ENCODE results near the gene HCFC1.
A peak's percentile ranks its signal among the peaks of the same experiment; 100 is the strongest.

Gene HCFC1

GRCh38 chrX:153973127-153974002 is 1.7 kb upstream of the HCFC1 start:
- no peak for DNase-seq

GRCh38 chrX:153972368-153973126 is 929 bp upstream of the HCFC1 start, which contains the start of gene TMEM187:
Gene TMEM187, plus strand, starts transcription at chrX:153972754. Its CDS starts 9,309 bp downstream, at chrX:153982063.
- peak; percentile 94 for DNase-seq

GRCh38 chrX:153971124-153971449 is 531 bp downstream of the HCFC1 start:
- DNase-seq = peak; percentile 89

GRCh38 chrX:153970357-153971123 is 1.1 kb downstream of the HCFC1 start:
- peak; percentile 82 for DNase-seq

- DNase-seq = no peak
These were observed 1.7 kb downstream of the HCFC1 start for GRCh38 chrX:153969904-153970356.

- peak; percentile 32 for DNase-seq
These were observed 2.3 kb downstream of the HCFC1 start for GRCh38 chrX:153969125-153969903.

GRCh38 chrX:153968754-153969124 is 2.9 kb downstream of the HCFC1 start:
- DNase-seq = peak; percentile 71

GRCh38 chrX:153968255-153968654 is 3.4 kb downstream of the HCFC1 start:
- DNase-seq = no peak

GRCh38 chrX:153967536-153968224 is 3.9 kb downstream of the HCFC1 start:
- peak; percentile 33 for DNase-seq

GRCh38 chrX:153966841-153967535 is 4.6 kb downstream of the HCFC1 start:
- DNase-seq = no peak

GRCh38 chrX:153966283-153966688 is 5.3 kb downstream of the HCFC1 start:
- DNase-seq = no peak

- no peak for DNase-seq
These were observed 6.2 kb downstream of the HCFC1 start for GRCh38 chrX:153965406-153965805.

- DNase-seq = no peak
These were observed 7.5 kb downstream of the HCFC1 start for GRCh38 chrX:153964105-153964504.

GRCh38 chrX:153963546-153963945 is 8.1 kb downstream of the HCFC1 start:
- DNase-seq = no peak

GRCh38 chrX:153961292-153961691 is 10.3 kb downstream of the HCFC1 start:
- no peak for DNase-seq

- no peak for DNase-seq
These were observed 10.8 kb downstream of the HCFC1 start for GRCh38 chrX:153960786-153961185.

GRCh38 chrX:153960077-153960476 is 11.5 kb downstream of the HCFC1 start:
- DNase-seq = no peak

- no peak for DNase-seq
These were observed 12.0 kb downstream of the HCFC1 start for GRCh38 chrX:153959649-153960048.

- no peak for DNase-seq
These were observed 13.0 kb downstream of the HCFC1 start for GRCh38 chrX:153958605-153959004.

GRCh38 chrX:153957224-153957623 is 14.4 kb downstream of the HCFC1 start:
- DNase-seq = no peak
